ENCODE data around the gene GGTLC1.

GGTLC1 gene

DNA sequence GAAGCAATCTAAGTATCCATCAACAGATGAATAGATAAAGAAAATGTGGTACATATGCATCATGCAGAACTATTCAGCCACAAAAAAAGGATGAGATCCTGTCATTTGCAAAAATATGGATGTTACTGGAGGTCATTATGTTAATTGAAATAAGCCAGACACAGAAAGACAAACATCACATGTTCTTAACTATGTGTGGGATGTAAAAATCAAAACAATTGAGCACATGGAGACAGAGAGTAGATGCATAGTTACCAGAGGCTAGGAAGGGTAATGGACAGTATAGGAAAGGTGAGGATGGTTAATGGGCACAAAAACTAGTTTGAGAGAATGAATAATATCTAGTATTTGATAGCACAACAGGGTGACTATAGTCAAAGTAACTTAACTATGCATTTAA lies 26.3 kb downstream of the GGTLC1 start:
- H3K36me3 ChIP-seq (ENCODE audit: insufficient read depth, low read length) = no peaks in the 10 kb centered on the region
- H3F3A ChIP-seq (ENCODE audit: low read depth) = no peaks in the 10 kb centered on the region
- H3K27me3 ChIP-seq (ENCODE audit: insufficient read depth, low read length, poor library complexity, severe bottlenecking) = no peaks in the 10 kb centered on the region
- no peaks in the 10 kb centered on the region for H3K9me2 ChIP-seq (replicated peaks; ENCODE audit: low read depth, low read length)
- H4K20me1 ChIP-seq (ENCODE audit: insufficient read depth, low read length, poor library complexity, severe bottlenecking) = no peaks in the 10 kb centered on the region
- TF ChIP-seq, protein P1, sequence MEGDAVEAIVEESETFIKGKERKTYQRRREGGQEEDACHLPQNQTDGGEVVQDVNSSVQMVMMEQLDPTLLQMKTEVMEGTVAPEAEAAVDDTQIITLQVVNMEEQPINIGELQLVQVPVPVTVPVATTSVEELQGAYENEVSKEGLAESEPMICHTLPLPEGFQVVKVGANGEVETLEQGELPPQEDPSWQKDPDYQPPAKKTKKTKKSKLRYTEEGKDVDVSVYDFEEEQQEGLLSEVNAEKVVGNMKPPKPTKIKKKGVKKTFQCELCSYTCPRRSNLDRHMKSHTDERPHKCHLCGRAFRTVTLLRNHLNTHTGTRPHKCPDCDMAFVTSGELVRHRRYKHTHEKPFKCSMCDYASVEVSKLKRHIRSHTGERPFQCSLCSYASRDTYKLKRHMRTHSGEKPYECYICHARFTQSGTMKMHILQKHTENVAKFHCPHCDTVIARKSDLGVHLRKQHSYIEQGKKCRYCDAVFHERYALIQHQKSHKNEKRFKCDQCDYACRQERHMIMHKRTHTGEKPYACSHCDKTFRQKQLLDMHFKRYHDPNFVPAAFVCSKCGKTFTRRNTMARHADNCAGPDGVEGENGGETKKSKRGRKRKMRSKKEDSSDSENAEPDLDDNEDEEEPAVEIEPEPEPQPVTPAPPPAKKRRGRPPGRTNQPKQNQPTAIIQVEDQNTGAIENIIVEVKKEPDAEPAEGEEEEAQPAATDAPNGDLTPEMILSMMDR (conservative IDR thresholded peaks at IDR 0.05; ENCODE audit: low read length) = no peak
- no peak for TF ChIP-seq EZH2phosphoT487 (IDR thresholded peaks at IDR 0.05; ENCODE audit: borderline replicate concordance)
- no peak overlapping the region for H3K4me3 ChIP-seq (ENCODE audit: low read length, poor library complexity, severe bottlenecking)
- no peaks in the 10 kb centered on the region for H3K9me3 ChIP-seq (ENCODE audit: insufficient read depth, low read depth, low read length)
- no peak overlapping the region for H2AFZ ChIP-seq (ENCODE audit: low read length)
- no peak overlapping the region for H3K9ac ChIP-seq (ENCODE audit: low read depth, low read length, poor library complexity, severe bottlenecking)
- H3K79me2 ChIP-seq (ENCODE audit: insufficient read depth, low read length) = no peaks in the 10 kb centered on the region
- no peaks in the 10 kb centered on the region for H3K4me1 ChIP-seq (ENCODE audit: insufficient read depth, low read length, poor library complexity, severe bottlenecking)
- H3K4me2 ChIP-seq (ENCODE audit: low read depth, low read length, poor library complexity, severe bottlenecking) = no peak overlapping the region

DNA sequence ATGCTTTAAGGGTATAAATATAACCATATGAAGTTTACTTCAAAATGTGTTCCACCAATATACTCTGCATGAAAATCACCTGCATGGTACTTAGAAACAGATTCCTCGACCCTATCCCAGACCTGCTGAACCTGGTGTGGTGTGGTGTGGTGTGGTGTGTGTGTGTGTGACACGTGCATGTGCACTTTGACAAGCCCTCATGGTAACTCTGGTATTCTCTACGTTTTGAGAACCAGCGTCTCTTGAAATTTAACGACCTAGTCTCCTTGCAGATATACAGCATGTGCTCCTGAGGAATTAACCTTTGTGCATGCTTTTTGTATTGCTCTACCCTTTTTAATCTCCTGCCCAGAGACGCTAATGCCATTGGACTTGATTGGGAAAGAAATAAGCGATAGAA lies 29.5 kb downstream of the GGTLC1 start:
- H2AFZ ChIP-seq (ENCODE audit: low read length) = no peak overlapping the region
- H3K27me3 ChIP-seq (ENCODE audit: insufficient read depth, low read length, poor library complexity, severe bottlenecking) = no peaks in the 10 kb centered on the region
- H3K9me3 ChIP-seq (ENCODE audit: insufficient read depth, low read depth, low read length) = no peaks in the 10 kb centered on the region
- no peaks in the 10 kb centered on the region for H3K36me3 ChIP-seq (ENCODE audit: insufficient read depth, low read length)
- H3K9ac ChIP-seq (ENCODE audit: low read depth, low read length, poor library complexity, severe bottlenecking) = no peak overlapping the region
- no peak overlapping the region for H3K4me2 ChIP-seq (ENCODE audit: low read depth, low read length, poor library complexity, severe bottlenecking)
- H3K4me1 ChIP-seq (ENCODE audit: insufficient read depth, low read length, poor library complexity, severe bottlenecking) = no peaks in the 10 kb centered on the region
- no peaks in the 10 kb centered on the region for H3F3A ChIP-seq (ENCODE audit: low read depth)
- H4K20me1 ChIP-seq (ENCODE audit: insufficient read depth, low read length, poor library complexity, severe bottlenecking) = no peaks in the 10 kb centered on the region
- TF ChIP-seq EZH2phosphoT487 (IDR thresholded peaks at IDR 0.05; ENCODE audit: borderline replicate concordance) = no peak
- TF ChIP-seq, protein P1 (conservative IDR thresholded peaks at IDR 0.05; ENCODE audit: low read length) = no peak
- no peaks in the 10 kb centered on the region for H3K9me2 ChIP-seq (replicated peaks; ENCODE audit: low read depth, low read length)
- H3K79me2 ChIP-seq (ENCODE audit: insufficient read depth, low read length) = no peaks in the 10 kb centered on the region
- H3K4me3 ChIP-seq (ENCODE audit: low read length, poor library complexity, severe bottlenecking) = no peak overlapping the region

DNA sequence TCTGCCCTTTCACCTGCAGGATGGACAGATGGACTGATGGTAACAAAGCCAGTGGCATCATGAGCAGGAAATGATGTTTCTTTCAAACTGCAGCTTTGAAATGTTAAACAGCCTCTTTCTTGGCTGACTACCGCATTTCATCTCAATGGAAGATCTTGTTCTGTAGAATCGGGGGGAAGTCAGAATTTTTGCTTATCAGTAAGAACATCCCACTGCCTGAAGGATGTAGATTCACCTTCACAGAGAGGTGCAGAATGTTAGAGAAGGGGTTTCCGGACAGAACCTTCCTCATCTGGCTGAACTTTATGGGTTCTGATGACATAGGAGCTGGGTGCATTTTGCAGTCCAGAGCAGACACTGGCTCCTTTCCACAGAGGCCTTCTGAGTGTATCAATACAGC lies 32.7 kb downstream of the GGTLC1 start:
- Histone ChIP-seq H3K79me2 (ENCODE audit: insufficient read depth, low read length) (no peaks in the 10 kb centered on the region), H3K9me3 (ENCODE audit: insufficient read depth, low read depth, low read length) (no peaks in the 10 kb centered on the region), H3F3A (ENCODE audit: low read depth) (no peaks in the 10 kb centered on the region), H3K9ac (ENCODE audit: low read depth, low read length, poor library complexity, severe bottlenecking) (no peak overlapping the region), H3K4me2 (ENCODE audit: low read depth, low read length, poor library complexity, severe bottlenecking) (no peak overlapping the region), H3K4me3 (ENCODE audit: low read length, poor library complexity, severe bottlenecking) (no peak overlapping the region), H3K9me2 (replicated peaks; ENCODE audit: low read depth, low read length) (no peaks in the 10 kb centered on the region), H3K4me1 (ENCODE audit: insufficient read depth, low read length, poor library complexity, severe bottlenecking) (no peaks in the 10 kb centered on the region), H3K27me3 (ENCODE audit: insufficient read depth, low read length, poor library complexity, severe bottlenecking) (no peaks in the 10 kb centered on the region), H3K36me3 (ENCODE audit: insufficient read depth, low read length) (no peaks in the 10 kb centered on the region), H4K20me1 (ENCODE audit: insufficient read depth, low read length, poor library complexity, severe bottlenecking) (no peaks in the 10 kb centered on the region), H2AFZ (ENCODE audit: low read length) (0 out of 2 replicates have a peak overlapping the region, but pooled peaks have one; percentile 28)
- TF ChIP-seq EZH2phosphoT487 (IDR thresholded peaks at IDR 0.05; ENCODE audit: borderline replicate concordance) = no peak
- TF ChIP-seq, protein P1 (conservative IDR thresholded peaks at IDR 0.05; ENCODE audit: low read length) = no peak

All from Loucy (cell line).